Measurements from ENCODE around the gene CAPN12. TPM values are rescaled to one million over a fixed set of nuclear protein-coding genes. Genes with fewer than 3 reads are reported as not detected.

CAPN12 gene
- total and polyA plus RNA-seq, 2 of the 8 experiments (the other 6 are each of a cell fraction or from before 2014, with no cell fraction given), result 8.8 to 20.0 TPM

GRCh38 chr19:38706792-38707511, 37.3 kb downstream of the CAPN12 start:
- H2BK120ac ChIP-seq (replicated peaks; ENCODE audit: low read depth, low read length), result no peak overlapping the region
- no peak overlapping the region for H3K23ac ChIP-seq (ENCODE audit: insufficient read length)
- POLR2A ChIA-PET (ENCODE audit: partially characterized antibody), result interaction anchor here (0.8 to 2.6 kb wide), 4 partner anchors 13 to 70 kb away, joined by 3 to 9 read pairs (median 5); no protein-coding TSS in a partner anchor
- DNase-seq (ENCODE audit: low read depth in 1 of 2, low spot score in 2 of 2) (no peak), FAIRE-seq (no peak)
- H3K4me1 ChIP-seq (replicated peaks in 1 of 4; ENCODE audit: control insufficient read depth in 3 of 4, insufficient read depth in 4 of 4, low read length in 3 of 4), result no peaks in the 10 kb centered on the region
- no peak overlapping the region for H2BK15ac ChIP-seq (ENCODE audit: low read length)
- H4K20me1 ChIP-seq (replicated peaks in 1 of 2; ENCODE audit: control insufficient read depth in 1 of 2, insufficient read depth in 2 of 2, low read length in 2 of 2), result peaks cover 10 to 19% of the 10 kb centered on the region in 2 experiments
- H3K9me3 ChIP-seq (ENCODE audit: insufficient read depth in 2 of 2, low read depth in 1 of 2, low read length in 1 of 2), result no peaks in the 10 kb centered on the region
- no peak overlapping the region for H3K27ac ChIP-seq (ENCODE audit: low read depth, low read length)
- no peak overlapping the region; the same call in 1 of the 2 replicates for H4K8ac ChIP-seq (ENCODE audit: extremely low read depth, insufficient read depth, low read length)
- H4K5ac ChIP-seq (ENCODE audit: insufficient read length, low read depth, low read length), result no peak overlapping the region
- peaks cover 6% of the 10 kb centered on the region for H3K79me1 ChIP-seq (ENCODE audit: low read depth, low read length)
- CTCF ChIA-PET (ENCODE audit: partially characterized antibody), result interaction anchor here (0.6 to 1.5 kb wide), 7 partner anchors 10 to 589 kb away, joined by 3 to 6 read pairs (median 4); no protein-coding TSS in a partner anchor
- no peak overlapping the region for H2BK20ac ChIP-seq (ENCODE audit: low read length)
- peak overlapping the region; percentile 12; the same call in 1 of the 2 replicates for H2BK5ac ChIP-seq (ENCODE audit: low read depth, low read length)
- H3K56ac ChIP-seq (replicated peaks; ENCODE audit: insufficient read length, low read depth, low read length), result no peak overlapping the region
- no peak overlapping the region for H2AK5ac ChIP-seq (ENCODE audit: low read depth, low read length)
- H3K4me3 ChIP-seq (ENCODE audit: extremely low read depth in 1 of 4, insufficient read depth in 2 of 4, low read depth in 3 of 4, low read length in 4 of 4), result no peak overlapping the region
- peaks cover 50 to 90% (median 69%) of the 10 kb centered on the region in 4 experiments for H3K36me3 ChIP-seq (ENCODE audit: control insufficient read depth in 2 of 4, insufficient read depth in 4 of 4, low read length in 3 of 4)
- peak overlapping the region; percentile 15 for H3K4ac ChIP-seq (replicated peaks; ENCODE audit: insufficient read length, low read depth, low read length)
- H3K27me3 ChIP-seq (replicated peaks in 1 of 4; ENCODE audit: control insufficient read depth in 3 of 4, extremely low read depth in 1 of 4, insufficient read depth in 3 of 4, low read length in 3 of 4), result no peaks in the 10 kb centered on the region; a peak in 1 of 7 replicates
- H2AFZ ChIP-seq (ENCODE audit: low read length), result no peak overlapping the region
- H3K23me2 ChIP-seq (ENCODE audit: low read depth, low read length), result no peaks in the 10 kb centered on the region
- no peak overlapping the region for H2BK12ac ChIP-seq (ENCODE audit: low read depth, low read length)
- no peak overlapping the region for H3K18ac ChIP-seq (ENCODE audit: extremely low read depth, low read length)
- H4K91ac ChIP-seq (replicated peaks; ENCODE audit: insufficient read length, low read length), result no peak overlapping the region
- no peak overlapping the region for H3K14ac ChIP-seq (ENCODE audit: insufficient read length)
- 94% methylated on average over 15 of the region's 16 CpGs; no CpG with 5 or more reads in 1 of the 2 experiments for WGBS, 2 experiments (ENCODE audit: extremely low coverage in 1 of 2, insufficient coverage in 1 of 2, insufficient read length in 1 of 2, insufficient replicate concordance in 2 of 2, low coverage in 1 of 2, low lambda C conversion rate in 2 of 2, missing lambda C conversion rate in 1 of 2)
- H3K9ac ChIP-seq (replicated peaks in 1 of 4; ENCODE audit: extremely low read depth in 1 of 4, low read depth in 3 of 4, low read length in 3 of 4), result 0 out of 7 replicates have a peak overlapping the region, but pooled peaks of 1 of the 4 experiments have one; percentile 16
- no peaks in the 10 kb centered on the region for H3K79me2 ChIP-seq (ENCODE audit: control insufficient read depth in 1 of 2, insufficient read depth in 2 of 2, low read length in 2 of 2)
- no peak overlapping the region for H3K4me2 ChIP-seq (ENCODE audit: insufficient read depth in 1 of 2, low read depth in 2 of 2, low read length in 2 of 2)
- TF ChIP-seq POLR2AphosphoS5 (IDR thresholded peaks at IDR 0.05; ENCODE audit: low read depth, low read length) (no peak), CHD2 (IDR thresholded peaks at IDR 0.05; ENCODE audit: low read length) (no peak)
